T47D (cell line): ENCODE measurements around the gene ARHGAP11A.
A peak's percentile ranks its signal among the peaks of the same experiment; 100 is the strongest.

Experiments used
- DNase-seq, 2 experiments: peaks; one replicate each; pipeline versions ENCODE4 v3.0.0 to v3.0.0-alpha.2; 2011 to 2012; ENCODE audit warnings: low read depth in 1 of 2, low spot score in 1 of 2
- JUND ChIP-seq: IDR thresholded peaks from 2 replicates; pipeline ENCODE4 v1.6.1; 2012; ENCODE audit warnings: low read depth
- in situ Hi-C: cut with HindIII; loops from 2 replicates; pipeline ENCODE4 v1.10.0; 2016; ENCODE audit warnings: low sequenced_read_pairs, low pct_unique_long_range_greater_than_20kb

The ARHGAP11A gene

GRCh38 chr15:32683906-32684584 lies 68.7 kb downstream of the ARHGAP11A start:
- no peak for DNase-seq
- in situ Hi-C loops = no loop called here
- TF ChIP-seq JUND = no peak

GRCh38 chr15:32685576-32685975 lies 70.3 kb downstream of the ARHGAP11A start:
- no peak for TF ChIP-seq JUND
- in situ Hi-C loops = no loop called here
- no peak for DNase-seq

GRCh38 chr15:32687556-32687955 lies 72.3 kb downstream of the ARHGAP11A start:
- no peak for DNase-seq
- in situ Hi-C loops = no loop called here
- no peak for TF ChIP-seq JUND

GRCh38 chr15:32688151-32688639 lies 72.9 kb downstream of the ARHGAP11A start:
- in situ Hi-C loops = no loop called here
- peak in 1 of 2 experiments; percentile 10 for DNase-seq
- no peak for TF ChIP-seq JUND
